Measurements from ENCODE around the gene ITGAD.

The ITGAD gene

DNA sequence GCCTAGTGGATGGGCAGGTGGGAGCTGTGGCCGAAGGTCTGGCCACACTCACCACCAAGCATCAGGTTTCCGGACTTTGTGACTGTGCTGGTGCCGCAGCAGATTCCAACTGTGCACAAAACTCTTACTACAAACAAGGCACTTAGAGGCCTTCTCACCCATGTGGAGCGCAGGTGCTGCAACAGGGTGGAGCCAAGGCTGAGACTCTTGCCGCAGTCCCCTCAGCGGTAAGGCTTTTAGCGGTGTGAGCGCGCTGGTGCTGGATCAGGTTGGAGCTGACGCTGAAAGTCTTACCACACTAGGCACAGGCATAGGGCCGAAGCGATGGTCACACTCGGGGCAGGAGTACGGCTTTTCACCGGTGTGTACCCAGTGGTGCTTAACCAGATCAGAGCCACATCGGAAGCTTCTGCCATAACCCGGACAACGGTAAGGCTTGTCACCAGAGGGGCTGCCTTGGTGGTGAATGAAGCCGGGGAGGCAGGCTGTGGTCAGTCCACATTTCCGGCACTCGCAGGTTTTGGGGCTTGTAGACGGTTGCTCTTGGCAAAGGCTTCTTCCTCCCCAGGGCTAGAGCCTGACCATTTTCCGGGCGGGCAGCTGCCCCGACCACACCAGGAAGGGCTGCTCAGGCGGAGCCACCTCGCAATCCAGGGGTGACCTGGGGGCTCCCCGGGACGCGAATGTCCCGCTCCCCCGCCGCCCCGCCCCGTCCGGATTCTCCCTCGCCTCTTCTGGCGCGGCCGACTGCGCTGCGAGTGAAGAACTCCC lies 65.1 kb downstream of the ITGAD start:
- Histone ChIP-seq H3K4me1 (ENCODE audit: insufficient read depth, low read length) (peaks cover 9% of the 10 kb centered on the region), H3K27ac (ENCODE audit: low read length) (peak overlapping the region; percentile 93), H3K4me3 (ENCODE audit: low read length) (peak overlapping the region; percentile 81), H3K9ac (ENCODE audit: low read depth, low read length) (peak overlapping the region; percentile 96; the same call in 1 of the 2 replicates), H3K27me3 (ENCODE audit: insufficient read depth, low read length) (no peaks in the 10 kb centered on the region), H3K9me3 (ENCODE audit: insufficient read depth, low read depth, low read length) (no peaks in the 10 kb centered on the region), H3K36me3 (ENCODE audit: insufficient read depth, low read depth, low read length) (no peaks in the 10 kb centered on the region)

GRCh38 chr16:31458844-31459686 lies 65.9 kb downstream of the ITGAD start, which contains the start of gene ARMC5:
TSS of gene ARMC5 (plus strand) at chr16:31459501. CDS start at chr16:31459525, 24 bp downstream.
- H3K4me1 ChIP-seq (ENCODE audit: insufficient read depth, low read length), result peaks cover 3% of the 10 kb centered on the region; the same call in 1 of the 2 replicates

DNA sequence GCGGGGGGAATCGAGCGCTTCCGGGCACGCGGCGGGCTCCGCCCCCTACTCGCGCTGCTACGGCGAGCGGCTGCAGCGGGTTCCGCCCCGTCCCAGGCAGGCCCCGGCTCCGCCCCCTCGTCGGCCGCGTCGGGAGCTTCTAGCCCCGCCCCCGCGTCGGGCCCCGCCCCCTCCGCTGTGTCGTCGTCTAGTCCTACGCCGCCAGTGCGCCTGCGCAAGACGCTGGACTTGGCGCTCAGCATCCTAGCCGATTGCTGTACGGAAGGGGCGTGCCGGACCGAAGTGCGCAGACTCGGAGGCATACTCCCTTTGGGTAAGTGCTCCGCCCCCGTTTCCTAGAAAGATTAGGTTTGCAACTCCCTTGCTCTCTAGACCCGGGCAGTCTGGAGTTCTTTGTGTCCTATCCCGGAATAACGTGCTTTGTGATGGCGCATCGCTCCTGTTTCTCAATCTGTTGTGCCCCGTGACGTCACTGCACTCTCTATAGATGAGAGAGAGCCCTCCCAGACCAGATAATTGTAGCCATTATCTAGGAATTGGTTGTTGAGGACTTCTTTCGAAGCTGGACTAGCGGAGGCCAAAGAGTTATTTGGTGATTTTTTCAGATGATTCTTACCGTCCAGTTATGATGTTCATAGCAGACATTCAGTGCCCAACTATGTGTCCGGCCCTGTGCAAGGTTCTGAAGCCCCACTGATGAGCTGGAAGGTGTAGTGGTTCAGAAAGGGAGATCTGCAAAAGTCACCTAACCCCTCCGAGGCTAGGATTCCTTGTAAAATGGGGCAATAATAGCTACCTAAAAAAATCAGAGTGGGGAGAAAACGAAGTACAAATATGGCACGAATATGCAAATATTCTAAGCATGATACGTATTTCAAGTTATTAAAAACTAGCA lies 66.8 kb downstream of the ITGAD start:
- Histone ChIP-seq H3K27me3 (ENCODE audit: insufficient read depth, low read length) (no peaks in the 10 kb centered on the region), H3K9me3 (ENCODE audit: insufficient read depth, low read depth, low read length) (no peaks in the 10 kb centered on the region), H3K4me3 (ENCODE audit: low read length) (peak overlapping the region; percentile 83), H3K27ac (ENCODE audit: low read length) (peak overlapping the region; percentile 93), H3K36me3 (ENCODE audit: insufficient read depth, low read depth, low read length) (0 out of 2 replicates have a peak, but pooled peaks cover 3% of the 10 kb centered on the region), H3K4me1 (ENCODE audit: insufficient read depth, low read length) (peaks cover 3% of the 10 kb centered on the region; the same call in 1 of the 2 replicates), H3K9ac (ENCODE audit: low read depth, low read length) (peak overlapping the region; percentile 96)

More at GRCh38 chr16:31458844-31459686, 65.9 kb downstream of the ITGAD start, which contains the start of gene ARMC5:
- Histone ChIP-seq H3K9me3 (ENCODE audit: insufficient read depth, low read depth, low read length) (no peaks in the 10 kb centered on the region), H3K9ac (ENCODE audit: low read depth, low read length) (peak within 1 kb of the TSS; percentile 96), H3K36me3 (ENCODE audit: insufficient read depth, low read depth, low read length) (no peaks in the 10 kb centered on the region), H3K27ac (ENCODE audit: low read length) (peak within 1 kb of the TSS; percentile 93), H3K27me3 (ENCODE audit: insufficient read depth, low read length) (no peaks in the 10 kb centered on the region), H3K4me3 (ENCODE audit: low read length) (peak within 1 kb of the TSS; percentile 83)

DNA sequence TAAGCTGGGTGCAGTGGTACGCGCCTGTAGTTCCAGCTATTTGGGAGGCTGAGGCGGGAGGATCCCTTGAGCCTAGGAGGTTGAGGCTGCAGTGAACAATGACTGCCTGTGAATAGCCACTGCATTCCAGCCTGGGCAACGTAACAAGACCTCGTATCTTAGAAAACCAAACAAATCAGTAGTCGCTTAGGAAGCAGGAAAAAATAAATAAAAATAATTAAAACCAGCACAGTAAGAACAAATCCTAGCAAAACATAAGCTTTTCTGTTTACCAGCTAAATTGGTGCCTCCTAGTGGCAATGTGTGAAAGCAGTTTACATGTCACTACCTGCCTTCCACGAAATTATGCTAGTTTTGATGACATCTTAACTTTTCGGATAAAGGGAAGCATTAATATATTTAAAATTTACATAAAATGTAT lies 67.5 kb downstream of the ITGAD start:
- Histone ChIP-seq H3K36me3 (ENCODE audit: insufficient read depth, low read depth, low read length) (peaks cover 6% of the 10 kb centered on the region; the same call in 1 of the 2 replicates), H3K4me1 (ENCODE audit: insufficient read depth, low read length) (peaks cover 3% of the 10 kb centered on the region; the same call in 1 of the 2 replicates), H3K9ac (ENCODE audit: low read depth, low read length) (peak overlapping the region; percentile 85; the same call in 1 of the 2 replicates), H3K9me3 (ENCODE audit: insufficient read depth, low read depth, low read length) (no peaks in the 10 kb centered on the region), H3K27me3 (ENCODE audit: insufficient read depth, low read length) (no peaks in the 10 kb centered on the region), H3K27ac (ENCODE audit: low read length) (no peak overlapping the region), H3K4me3 (ENCODE audit: low read length) (peak overlapping the region; percentile 83)

- H3K9me3 ChIP-seq (ENCODE audit: insufficient read depth, low read depth, low read length), result no peaks in the 10 kb centered on the region
- H3K4me3 ChIP-seq (ENCODE audit: low read length), result no peak overlapping the region
- H3K27me3 ChIP-seq (ENCODE audit: insufficient read depth, low read length), result no peaks in the 10 kb centered on the region
- no peak overlapping the region for H3K9ac ChIP-seq (ENCODE audit: low read depth, low read length)
- peaks cover 3% of the 10 kb centered on the region; the same call in 1 of the 2 replicates for H3K4me1 ChIP-seq (ENCODE audit: insufficient read depth, low read length)
- no peak overlapping the region for H3K27ac ChIP-seq (ENCODE audit: low read length)
- peaks cover 7% of the 10 kb centered on the region; the same call in 1 of the 2 replicates for H3K36me3 ChIP-seq (ENCODE audit: insufficient read depth, low read depth, low read length)
Observed at GRCh38 chr16:31461201-31461920, 68.2 kb downstream of the ITGAD start.

- Histone ChIP-seq H3K27me3 (ENCODE audit: insufficient read depth, low read length) (no peaks in the 10 kb centered on the region), H3K9ac (ENCODE audit: low read depth, low read length) (no peak overlapping the region), H3K4me3 (ENCODE audit: low read length) (no peak overlapping the region), H3K4me1 (ENCODE audit: insufficient read depth, low read length) (0 out of 2 replicates have a peak, but pooled peaks cover under 1% of the 10 kb centered on the region), H3K9me3 (ENCODE audit: insufficient read depth, low read depth, low read length) (no peaks in the 10 kb centered on the region), H3K27ac (ENCODE audit: low read length) (no peak overlapping the region), H3K36me3 (ENCODE audit: insufficient read depth, low read depth, low read length) (peaks cover 7% of the 10 kb centered on the region; the same call in 1 of the 2 replicates)
Observed at GRCh38 chr16:31461921-31462804, 69.0 kb downstream of the ITGAD start.

- H3K9ac ChIP-seq (ENCODE audit: low read depth, low read length), result no peak overlapping the region
- H3K27me3 ChIP-seq (ENCODE audit: insufficient read depth, low read length), result no peaks in the 10 kb centered on the region
- H3K4me1 ChIP-seq (ENCODE audit: insufficient read depth, low read length), result no peaks in the 10 kb centered on the region
- no peaks in the 10 kb centered on the region for H3K9me3 ChIP-seq (ENCODE audit: insufficient read depth, low read depth, low read length)
- peaks cover 7% of the 10 kb centered on the region; the same call in 1 of the 2 replicates for H3K36me3 ChIP-seq (ENCODE audit: insufficient read depth, low read depth, low read length)
- H3K27ac ChIP-seq (ENCODE audit: low read length), result no peak overlapping the region
- no peak overlapping the region for H3K4me3 ChIP-seq (ENCODE audit: low read length)
Observed at GRCh38 chr16:31464348-31464769, 71.2 kb downstream of the ITGAD start.

DNA sequence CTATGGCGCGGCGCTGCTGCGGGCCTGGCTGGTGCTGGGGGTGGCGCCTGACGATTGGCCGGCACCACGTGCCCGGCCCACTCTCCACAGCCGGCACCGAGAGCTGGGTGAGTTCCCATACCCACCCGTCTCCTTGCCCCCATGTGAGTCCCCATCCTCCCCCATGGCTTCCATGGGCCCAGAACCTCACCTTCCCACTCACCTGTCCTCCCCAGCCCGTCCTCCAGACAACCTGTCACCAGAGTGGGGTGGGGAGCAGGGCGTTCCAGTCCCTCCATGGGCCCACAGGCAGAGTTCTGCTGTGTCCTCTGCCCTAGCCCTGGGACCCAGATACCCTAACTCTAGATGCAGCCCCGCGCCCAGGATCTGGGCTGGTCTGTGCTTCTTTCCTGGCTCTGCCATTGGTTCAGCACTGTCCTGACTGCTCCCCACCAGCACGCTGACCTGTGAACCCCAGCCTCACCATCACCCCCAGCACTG lies 71.7 kb downstream of the ITGAD start:
- no peak overlapping the region for H3K27ac ChIP-seq (ENCODE audit: low read length)
- no peaks in the 10 kb centered on the region for H3K27me3 ChIP-seq (ENCODE audit: insufficient read depth, low read length)
- H3K36me3 ChIP-seq (ENCODE audit: insufficient read depth, low read depth, low read length), result peaks cover 7% of the 10 kb centered on the region; the same call in 1 of the 2 replicates
- H3K4me3 ChIP-seq (ENCODE audit: low read length), result no peak overlapping the region
- H3K9ac ChIP-seq (ENCODE audit: low read depth, low read length), result no peak overlapping the region
- no peaks in the 10 kb centered on the region for H3K4me1 ChIP-seq (ENCODE audit: insufficient read depth, low read length)
- H3K9me3 ChIP-seq (ENCODE audit: insufficient read depth, low read depth, low read length), result no peaks in the 10 kb centered on the region

DNA sequence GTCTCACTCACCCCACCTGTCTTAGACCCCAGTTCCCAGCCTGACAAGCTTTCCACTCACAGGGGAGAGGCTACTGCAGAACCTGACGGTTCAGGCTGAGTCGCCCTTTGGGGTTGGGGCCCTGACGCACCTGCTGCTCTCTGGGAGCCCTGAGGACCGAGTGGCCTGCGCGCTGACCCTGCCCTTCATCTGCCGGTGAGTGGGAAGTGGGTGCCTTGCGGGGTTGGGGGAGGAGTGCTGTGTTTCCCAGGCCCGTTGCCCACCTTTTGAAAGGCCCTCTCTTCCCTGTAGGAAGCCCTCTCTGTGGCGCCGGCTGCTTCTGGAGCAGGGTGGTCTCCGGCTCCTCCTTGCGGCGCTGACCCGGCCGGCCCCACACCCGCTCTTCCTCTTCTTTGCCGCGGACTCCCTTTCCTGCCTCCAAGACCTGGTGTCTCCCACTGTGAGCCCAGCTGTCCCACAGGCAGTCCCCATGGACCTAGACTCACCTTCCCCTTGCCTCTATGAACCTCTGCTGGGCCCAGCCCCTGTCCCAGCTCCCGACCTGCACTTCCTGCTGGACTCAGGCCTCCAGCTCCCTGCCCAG lies 72.7 kb downstream of the ITGAD start:
- peaks cover 7% of the 10 kb centered on the region; the same call in 1 of the 2 replicates for H3K36me3 ChIP-seq (ENCODE audit: insufficient read depth, low read depth, low read length)
- H3K9ac ChIP-seq (ENCODE audit: low read depth, low read length), result no peak overlapping the region
- no peak overlapping the region for H3K4me3 ChIP-seq (ENCODE audit: low read length)
- peaks cover 5% of the 10 kb centered on the region; the same call in 1 of the 2 replicates for H3K27me3 ChIP-seq (ENCODE audit: insufficient read depth, low read length)
- H3K27ac ChIP-seq (ENCODE audit: low read length), result no peak overlapping the region
- H3K9me3 ChIP-seq (ENCODE audit: insufficient read depth, low read depth, low read length), result no peaks in the 10 kb centered on the region
- no peaks in the 10 kb centered on the region for H3K4me1 ChIP-seq (ENCODE audit: insufficient read depth, low read length)

Data from iPS-20b (cell line).